Neuron (in vitro differentiated cells): ENCODE measurements around the gene UCHL3.
"Not testable (repeated sequence)": the region's sequence is repeated elsewhere in the genome, so short reads cannot be mapped to it uniquely, and the experiment has no call there.

Experiments used
- H2AFZ ChIP-seq: one replicate; pipeline ENCODE4 v1.6.1; 2013; ENCODE audit warnings: low read depth, mild to moderate bottlenecking, inconsistent platforms, low read length, moderate library complexity
- H3K27me3 ChIP-seq: one replicate; pipeline ENCODE4 v1.6.1; 2013; ENCODE audit warnings: low read length; ENCODE audit not compliant: insufficient read depth
- H3K36me3 ChIP-seq: one replicate; pipeline ENCODE4 v1.6.1; 2013; ENCODE audit warnings: low read length; ENCODE audit not compliant: insufficient read depth
- H3K4me1 ChIP-seq: one replicate; pipeline ENCODE4 v1.6.1; 2013; ENCODE audit warnings: low read length; ENCODE audit not compliant: insufficient read depth
- H3K4me3 ChIP-seq: 2 replicates; pipeline ENCODE4 v1.5.1; 2013; ENCODE audit warnings: mild to moderate bottlenecking, low read length, moderate library complexity
- H3K9me3 ChIP-seq: one replicate; pipeline ENCODE4 v1.6.1; 2013; ENCODE audit warnings: low read length

The UCHL3 gene

GRCh38 chr13:75533861-75534260 lies 15.7 kb upstream of the UCHL3 start:
- Histone ChIP-seq H3K27me3 (no peaks in the 10 kb centered on the region), H3K36me3 (peaks cover 14% of the 10 kb centered on the region), H2AFZ (no peak overlapping the region), H3K4me1 (peaks cover 11% of the 10 kb centered on the region), H3K9me3 (no peaks in the 10 kb centered on the region), H3K4me3 (no peak overlapping the region)

- H3K9me3 ChIP-seq, result no peaks in the 10 kb centered on the region
- peak within 1 kb of the TSS; percentile 89 for H3K4me3 ChIP-seq
- peaks cover 16% of the 10 kb centered on the region for H3K4me1 ChIP-seq
- H3K27me3 ChIP-seq, result no peaks in the 10 kb centered on the region
- peaks cover 13% of the 10 kb centered on the region for H3K36me3 ChIP-seq
- peak within 1 kb of the TSS; percentile 65 for H2AFZ ChIP-seq
These were observed 11.9 kb upstream of the UCHL3 start, which contains the start of gene COMMD6 for GRCh38 chr13:75537401-75538365. Gene COMMD6, minus strand, starts transcription at chr13:75537841. Its CDS starts 36 bp downstream, at chr13:75537805.

GRCh38 chr13:75541287-75541686 lies 8.3 kb upstream of the UCHL3 start:
- Histone ChIP-seq H2AFZ (no peak overlapping the region), H3K4me3 (no peak overlapping the region), H3K27me3 (no peaks in the 10 kb centered on the region), H3K9me3 (no peaks in the 10 kb centered on the region), H3K4me1 (peaks cover 14% of the 10 kb centered on the region), H3K36me3 (peaks cover under 1% of the 10 kb centered on the region)

- Histone ChIP-seq H3K4me3 (no peak overlapping the region), H3K9me3 (no peaks in the 10 kb centered on the region), H3K36me3 (no peaks in the 10 kb centered on the region), H3K4me1 (peaks cover 7% of the 10 kb centered on the region), H2AFZ (no peak overlapping the region), H3K27me3 (no peaks in the 10 kb centered on the region)
These were observed 7.6 kb upstream of the UCHL3 start for GRCh38 chr13:75541961-75542360.

GRCh38 chr13:75544681-75545330 lies 4.8 kb upstream of the UCHL3 start:
- H3K36me3 ChIP-seq, result no peaks in the 10 kb centered on the region
- no peaks in the 10 kb centered on the region for H3K27me3 ChIP-seq
- no peaks in the 10 kb centered on the region for H3K9me3 ChIP-seq
- no peak overlapping the region for H3K4me3 ChIP-seq
- H2AFZ ChIP-seq, result no peak overlapping the region
- peaks cover 10% of the 10 kb centered on the region for H3K4me1 ChIP-seq

GRCh38 chr13:75545386-75545785 lies 4.2 kb upstream of the UCHL3 start:
- not testable (repeated sequence) for H3K9me3 ChIP-seq, H3K36me3 ChIP-seq, H3K27me3 ChIP-seq, H3K4me3 ChIP-seq, H2AFZ ChIP-seq
- H3K4me1 ChIP-seq, result peaks cover 16% of the 10 kb centered on the region

GRCh38 chr13:75547917-75548316 lies 1.7 kb upstream of the UCHL3 start:
- H2AFZ ChIP-seq, result no peak overlapping the region
- peaks cover 15% of the 10 kb centered on the region for H3K4me1 ChIP-seq
- H3K36me3 ChIP-seq, result no peaks in the 10 kb centered on the region
- no peak overlapping the region for H3K4me3 ChIP-seq
- no peaks in the 10 kb centered on the region for H3K27me3 ChIP-seq
- H3K9me3 ChIP-seq, result no peaks in the 10 kb centered on the region

- Histone ChIP-seq H3K36me3 (peaks cover 6% of the 10 kb centered on the region), H3K9me3 (no peaks in the 10 kb centered on the region), H2AFZ (peak overlapping the region; percentile 78), H3K4me3 (peak overlapping the region; percentile 86), H3K4me1 (peaks cover 15% of the 10 kb centered on the region), H3K27me3 (no peaks in the 10 kb centered on the region)
These were observed 572 bp downstream of the UCHL3 start for GRCh38 chr13:75550159-75550567.

GRCh38 chr13:75554464-75554863 lies 4.9 kb downstream of the UCHL3 start:
- no peaks in the 10 kb centered on the region for H3K9me3 ChIP-seq
- H3K4me3 ChIP-seq, result no peak overlapping the region
- H3K36me3 ChIP-seq, result peaks cover 8% of the 10 kb centered on the region
- H3K27me3 ChIP-seq, result no peaks in the 10 kb centered on the region
- H2AFZ ChIP-seq, result no peak overlapping the region
- H3K4me1 ChIP-seq, result peaks cover 11% of the 10 kb centered on the region

- Histone ChIP-seq H3K4me3 (no peak overlapping the region), H2AFZ (no peak overlapping the region), H3K4me1 (peaks cover 8% of the 10 kb centered on the region), H3K36me3 (peaks cover 8% of the 10 kb centered on the region), H3K27me3 (no peaks in the 10 kb centered on the region), H3K9me3 (no peaks in the 10 kb centered on the region)
These were observed 5.4 kb downstream of the UCHL3 start for GRCh38 chr13:75554981-75555380.

- H3K27me3 ChIP-seq, result no peaks in the 10 kb centered on the region
- H3K4me3 ChIP-seq, result no peak overlapping the region
- peaks cover 10% of the 10 kb centered on the region for H3K36me3 ChIP-seq
- H3K9me3 ChIP-seq, result no peaks in the 10 kb centered on the region
- H2AFZ ChIP-seq, result no peak overlapping the region
- H3K4me1 ChIP-seq, result no peaks in the 10 kb centered on the region
These were observed 6.2 kb downstream of the UCHL3 start for GRCh38 chr13:75555836-75556235.

- Histone ChIP-seq H2AFZ (no peak overlapping the region), H3K9me3 (no peaks in the 10 kb centered on the region), H3K4me3 (no peak overlapping the region), H3K36me3 (peaks cover 12% of the 10 kb centered on the region), H3K4me1 (no peaks in the 10 kb centered on the region), H3K27me3 (no peaks in the 10 kb centered on the region)
These were observed 7.4 kb downstream of the UCHL3 start for GRCh38 chr13:75556961-75557360.

GRCh38 chr13:75558145-75558840 lies 8.7 kb downstream of the UCHL3 start:
- H3K4me1 ChIP-seq, result no peaks in the 10 kb centered on the region
- H3K4me3 ChIP-seq, result no peak overlapping the region

More at GRCh38 chr13:75558145-75558840, 8.7 kb downstream of the UCHL3 start:
- Histone ChIP-seq H3K27me3 (no peaks in the 10 kb centered on the region), H2AFZ (no peak overlapping the region), H3K36me3 (peaks cover 12% of the 10 kb centered on the region), H3K9me3 (no peaks in the 10 kb centered on the region)
